Mesendoderm (in vitro differentiated cells): Measurements from ENCODE around the gene CEBPA.
"Not testable (repeated sequence)": the region's sequence is repeated elsewhere in the genome, so short reads cannot be mapped to it uniquely, and the experiment has no call there.

Experiments
- DNase-seq: peaks from one replicate; pipeline ENCODE4 v3.0.0; 2013
- H2AK5ac ChIP-seq: 2 replicates; pipeline ENCODE4 v1.6.1; 2013; ENCODE audit warnings: low read length, inconsistent platforms
- H2BK120ac ChIP-seq: 2 replicates; pipeline ENCODE4 v1.6.1; 2013; ENCODE audit warnings: low read depth, mild to moderate bottlenecking, low read length, moderate library complexity, mixed read lengths
- H2BK15ac ChIP-seq: replicated peaks from 2 replicates; pipeline ENCODE4 v1.6.1; 2013; ENCODE audit warnings: low read depth, mild to moderate bottlenecking, moderate library complexity
- H2BK5ac ChIP-seq: 2 replicates; pipeline ENCODE4 v1.6.1; 2013; ENCODE audit warnings: low read length, inconsistent platforms
- H3K18ac ChIP-seq: 2 replicates; pipeline ENCODE4 v1.6.1; 2013; ENCODE audit warnings: mild to moderate bottlenecking, low read length, mixed read lengths
- H3K23ac ChIP-seq: one replicate; pipeline ENCODE4 v1.6.1; 2013; ENCODE audit warnings: low read length
- H3K27ac ChIP-seq: 2 replicates; pipeline ENCODE4 v1.5.1; 2013; ENCODE audit warnings: low read depth, mild to moderate bottlenecking, inconsistent platforms, low read length, moderate library complexity
- H3K27me3 ChIP-seq: 2 replicates; pipeline ENCODE4 v1.6.1; 2013; ENCODE audit warnings: low read length, control low read depth, mild to moderate bottlenecking, inconsistent platforms; ENCODE audit not compliant: insufficient read depth, poor library complexity
- H3K36me3 ChIP-seq: 2 replicates; pipeline ENCODE4 v1.6.1; 2013; ENCODE audit warnings: low read length, inconsistent platforms; ENCODE audit not compliant: control insufficient read depth, insufficient read depth
- H3K4ac ChIP-seq: one replicate; pipeline ENCODE4 v1.6.1; 2013; ENCODE audit warnings: low read depth, mild to moderate bottlenecking, low read length, moderate library complexity
- H3K4me1 ChIP-seq: 2 replicates; pipeline ENCODE4 v1.6.1; 2013; ENCODE audit warnings: low read depth, low read length, inconsistent platforms; ENCODE audit not compliant: control insufficient read depth
- H3K4me2 ChIP-seq: 2 replicates; pipeline ENCODE4 v1.6.1; 2013; ENCODE audit warnings: low read length
- H3K4me3 ChIP-seq: 2 replicates; pipeline ENCODE4 v1.5.1; 2013; ENCODE audit warnings: mild to moderate bottlenecking, low read length
- H3K56ac ChIP-seq: one replicate; pipeline ENCODE4 v1.6.1; 2013; ENCODE audit warnings: low read length
- H3K79me1 ChIP-seq: 2 replicates; pipeline ENCODE4 v1.6.1; 2013; ENCODE audit warnings: low read length, inconsistent platforms
- H3K79me2 ChIP-seq: 2 replicates; pipeline ENCODE4 v1.6.1; 2013; ENCODE audit warnings: mild to moderate bottlenecking, low read length; ENCODE audit not compliant: control insufficient read depth, insufficient read depth
- H3K9ac ChIP-seq: 2 replicates; pipeline ENCODE4 v1.6.1; 2013; ENCODE audit warnings: low read length, inconsistent platforms
- H4K5ac ChIP-seq: one replicate; pipeline ENCODE4 v1.6.1; 2013; ENCODE audit warnings: low read length
- H4K8ac ChIP-seq: one replicate; pipeline ENCODE4 v1.6.1; 2013; ENCODE audit warnings: low read depth, mild to moderate bottlenecking, control low read depth, low read length, moderate library complexity
- WGBS: extraction: QIAGEN DNeasy Blood & Tissue Kit; methylation state at CpG from one replicate; pipeline ENCODE4 v1.1.7; 2013; ENCODE audit warnings: low lambda C conversion rate, missing lambda C conversion rate; ENCODE audit not compliant: insufficient coverage; ENCODE audit errors: extremely low coverage; 5-methylcytosine and 5-hydroxymethylcytosine counted together

Gene CEBPA

GRCh38 chr19:33297401-33298145 lies 4.8 kb downstream of the CEBPA start:
- Histone ChIP-seq H2BK15ac (no peak overlapping the region), H3K4me3 (no peak overlapping the region), H3K27ac (no peak overlapping the region), H3K79me2 (no peaks in the 10 kb centered on the region), H4K8ac (no peak overlapping the region), H3K36me3 (no peaks in the 10 kb centered on the region), H4K5ac (no peak overlapping the region), H2BK5ac (no peak overlapping the region), H3K23ac (no peak overlapping the region), H3K56ac (no peak overlapping the region), H3K4ac (no peak overlapping the region), H2AK5ac (no peak overlapping the region), H3K9ac (no peak overlapping the region), H3K27me3 (peaks cover 26% of the 10 kb centered on the region), H3K79me1 (no peaks in the 10 kb centered on the region), H2BK120ac (no peak overlapping the region), H3K4me2 (no peak overlapping the region), H3K4me1 (no peaks in the 10 kb centered on the region), H3K18ac (no peak overlapping the region)
- WGBS, result no CpG with 5 or more reads among the region's 11 CpGs
- no peak for DNase-seq

GRCh38 chr19:33296488-33296971 lies 5.8 kb downstream of the CEBPA start:
- H3K4ac ChIP-seq, result no peak overlapping the region
- no peak overlapping the region for H3K23ac ChIP-seq
- no peak overlapping the region for H2BK5ac ChIP-seq
- no peak overlapping the region for H4K8ac ChIP-seq
- no peak overlapping the region for H2BK15ac ChIP-seq
- no peaks in the 10 kb centered on the region for H3K79me1 ChIP-seq
- H3K4me1 ChIP-seq, result no peaks in the 10 kb centered on the region
- DNase-seq, result no peak
- H3K4me3 ChIP-seq, result no peak overlapping the region
- no peak overlapping the region for H3K9ac ChIP-seq
- no peaks in the 10 kb centered on the region for H3K36me3 ChIP-seq
- H3K27me3 ChIP-seq, result peaks cover 20% of the 10 kb centered on the region
- no peak overlapping the region for H3K56ac ChIP-seq
- no peak overlapping the region for H2BK120ac ChIP-seq
- H4K5ac ChIP-seq, result no peak overlapping the region
- no peak overlapping the region for H3K27ac ChIP-seq
- H2AK5ac ChIP-seq, result no peak overlapping the region
- H3K4me2 ChIP-seq, result no peak overlapping the region
- no CpG with 5 or more reads among the region's 14 CpGs for WGBS
- H3K18ac ChIP-seq, result no peak overlapping the region
- no peaks in the 10 kb centered on the region for H3K79me2 ChIP-seq

GRCh38 chr19:33295621-33296487 lies 6.5 kb downstream of the CEBPA start:
- H3K23ac ChIP-seq, result peak overlapping the region; percentile 45
- no peak overlapping the region for H3K4me2 ChIP-seq
- no peak overlapping the region for H4K8ac ChIP-seq
- no peak for DNase-seq
- H3K27me3 ChIP-seq, result peaks cover 13% of the 10 kb centered on the region
- no peak overlapping the region for H3K56ac ChIP-seq
- no peak overlapping the region for H2BK120ac ChIP-seq
- H3K36me3 ChIP-seq, result no peaks in the 10 kb centered on the region
- no peaks in the 10 kb centered on the region for H3K4me1 ChIP-seq
- H2BK15ac ChIP-seq, result no peak overlapping the region
- no peak overlapping the region for H3K27ac ChIP-seq
- no peak overlapping the region for H4K5ac ChIP-seq
- no peak overlapping the region for H3K4ac ChIP-seq
- no peaks in the 10 kb centered on the region for H3K79me1 ChIP-seq
- no peak overlapping the region for H3K4me3 ChIP-seq
- no peak overlapping the region for H3K18ac ChIP-seq
- H3K9ac ChIP-seq, result no peak overlapping the region
- no peak overlapping the region for H2AK5ac ChIP-seq
- H2BK5ac ChIP-seq, result no peak overlapping the region
- H3K79me2 ChIP-seq, result no peaks in the 10 kb centered on the region
- WGBS, result no CpG with 5 or more reads among the region's 12 CpGs

- H3K27me3 ChIP-seq, DNase-seq: not testable (repeated sequence)
- WGBS, result no CpG with 5 or more reads among the region's 7 CpGs
Measured at GRCh38 chr19:33295046-33295445, 7.3 kb downstream of the CEBPA start.

DNA sequence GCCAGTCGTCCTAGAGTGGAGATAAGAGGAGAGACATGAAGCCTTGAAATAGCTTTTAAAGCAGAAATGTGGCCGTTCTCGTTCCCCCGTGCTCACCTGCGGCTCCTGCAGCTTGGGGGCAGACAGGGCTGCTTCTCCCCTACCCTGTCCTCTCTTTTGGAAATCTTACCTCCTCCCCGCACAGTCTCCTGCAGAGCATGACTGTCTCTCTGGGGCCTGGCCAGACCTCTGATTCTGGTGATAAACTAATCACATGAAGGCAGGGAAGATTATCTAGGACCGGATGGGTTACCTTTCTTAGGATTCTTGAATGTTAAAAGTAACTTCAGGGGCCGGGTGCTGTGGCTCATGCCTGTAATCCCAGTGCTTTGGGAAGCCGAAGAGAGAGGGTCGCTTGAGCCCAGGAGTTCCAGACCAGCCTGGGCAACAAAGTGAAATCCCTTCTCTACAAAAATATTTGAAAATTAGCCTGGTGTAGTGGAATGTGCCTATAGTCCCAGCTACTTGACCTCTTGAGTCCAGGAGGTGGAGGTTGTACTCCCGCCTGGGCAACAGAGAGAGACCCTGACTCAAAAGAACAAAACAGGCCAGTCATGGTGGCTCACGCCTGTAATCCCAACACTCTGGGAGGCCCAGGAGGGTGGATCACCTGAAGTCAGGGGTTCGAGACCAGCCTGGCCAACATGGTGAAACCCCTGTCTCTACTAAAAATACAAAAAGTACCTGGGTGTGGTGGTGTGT lies 8.1 kb downstream of the CEBPA start:
- no peak overlapping the region for H3K27ac ChIP-seq
- no peak overlapping the region for H2BK120ac ChIP-seq

More at GRCh38 chr19:33295046-33295445, 7.3 kb downstream of the CEBPA start:
- not testable (repeated sequence) for H2AK5ac ChIP-seq, H3K23ac ChIP-seq, H2BK15ac ChIP-seq, H4K8ac ChIP-seq, H3K36me3 ChIP-seq, H3K9ac ChIP-seq, H3K56ac ChIP-seq, H2BK5ac ChIP-seq, H3K4me2 ChIP-seq, H3K4me1 ChIP-seq, H4K5ac ChIP-seq, H3K4ac ChIP-seq, H3K79me1 ChIP-seq, H3K18ac ChIP-seq, H2BK120ac ChIP-seq, H3K4me3 ChIP-seq, H3K27ac ChIP-seq, H3K79me2 ChIP-seq

More for the DNA sequence above, 8.1 kb downstream of the CEBPA start:
- no peak overlapping the region for H2AK5ac ChIP-seq
- H3K9ac ChIP-seq, result no peak overlapping the region
- H3K4ac ChIP-seq, result no peak overlapping the region
- H3K27me3 ChIP-seq, result no peaks in the 10 kb centered on the region
- H3K18ac ChIP-seq, result no peak overlapping the region
- no peaks in the 10 kb centered on the region for H3K79me2 ChIP-seq
- H4K5ac ChIP-seq, result no peak overlapping the region
- no peak overlapping the region for H3K56ac ChIP-seq
- WGBS, result no CpG with 5 or more reads among the region's 13 CpGs
- H3K79me1 ChIP-seq, result no peaks in the 10 kb centered on the region
- no peaks in the 10 kb centered on the region for H3K36me3 ChIP-seq
- H2BK15ac ChIP-seq, result no peak overlapping the region
- no peak overlapping the region for H3K4me3 ChIP-seq
- H2BK5ac ChIP-seq, result no peak overlapping the region
- H4K8ac ChIP-seq, result no peak overlapping the region
- no peak overlapping the region for H3K23ac ChIP-seq
- no peaks in the 10 kb centered on the region for H3K4me1 ChIP-seq
- DNase-seq, result peak; percentile 30
- no peak overlapping the region for H3K4me2 ChIP-seq
